NCI-H1048 (cell line): ENCODE results near the gene DMRTC2.

Experiments used
- DNase-seq: peaks from one replicate; lab custom pipeline; 2025; lab: John Stamatoyannopoulos, UW

The DMRTC2 gene

DNA sequence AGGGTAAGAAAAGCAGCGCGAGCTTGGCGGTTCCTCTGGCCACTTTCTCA, at the start of gene DMRTC2:
Gene DMRTC2, plus strand, starts transcription at position 42 of the 50 bp plus-strand sequence. CDS start 2,387 bp downstream, outside the sequence.
- no peak for DNase-seq

DNA sequence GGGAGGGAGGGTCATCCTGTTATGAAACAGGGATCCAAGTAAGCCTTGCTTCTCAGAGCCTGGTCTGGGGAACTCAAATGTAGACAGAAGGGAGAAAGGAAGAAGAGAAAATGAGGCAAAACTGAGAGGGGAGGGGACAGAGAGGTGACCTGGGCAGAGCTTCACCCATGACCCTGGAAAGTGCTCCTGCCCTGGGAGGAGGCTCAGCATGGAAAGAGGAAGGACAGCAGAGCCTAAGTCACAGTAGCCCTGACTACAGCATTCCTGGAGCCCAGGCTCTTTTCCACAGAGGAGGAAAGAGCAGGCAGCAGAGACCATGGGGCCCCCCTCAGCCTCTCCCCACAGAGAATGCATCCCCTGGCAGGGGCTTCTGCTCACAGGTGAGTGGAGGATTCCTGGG, 48.5 kb upstream of the DMRTC2 start, which contains the start of gene CEACAM3:
Gene CEACAM3, plus strand, starts transcription at position 226 of the 400 bp plus-strand sequence. Its CDS starts 91 bp downstream, at position 317.
- no peak for DNase-seq

DNA sequence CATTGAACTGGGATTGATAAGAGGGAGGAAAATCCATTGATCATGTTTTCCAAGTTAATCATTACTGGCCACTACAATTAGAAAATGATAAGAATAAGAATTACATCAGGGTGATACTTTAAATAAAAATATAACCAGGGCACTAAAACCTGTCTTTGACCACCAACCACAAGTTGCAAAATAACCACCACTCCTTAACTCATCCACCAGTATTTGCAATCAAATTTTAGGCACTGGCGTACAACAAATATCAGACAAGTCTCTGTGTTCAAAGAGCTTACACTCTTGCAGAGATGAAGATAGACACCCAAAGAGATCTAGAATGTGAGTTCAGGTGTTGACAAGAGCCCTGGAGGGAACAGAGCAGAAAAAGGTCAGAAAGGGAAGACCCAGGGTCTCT, 47.9 kb upstream of the DMRTC2 start:
- no peak for DNase-seq

DNA sequence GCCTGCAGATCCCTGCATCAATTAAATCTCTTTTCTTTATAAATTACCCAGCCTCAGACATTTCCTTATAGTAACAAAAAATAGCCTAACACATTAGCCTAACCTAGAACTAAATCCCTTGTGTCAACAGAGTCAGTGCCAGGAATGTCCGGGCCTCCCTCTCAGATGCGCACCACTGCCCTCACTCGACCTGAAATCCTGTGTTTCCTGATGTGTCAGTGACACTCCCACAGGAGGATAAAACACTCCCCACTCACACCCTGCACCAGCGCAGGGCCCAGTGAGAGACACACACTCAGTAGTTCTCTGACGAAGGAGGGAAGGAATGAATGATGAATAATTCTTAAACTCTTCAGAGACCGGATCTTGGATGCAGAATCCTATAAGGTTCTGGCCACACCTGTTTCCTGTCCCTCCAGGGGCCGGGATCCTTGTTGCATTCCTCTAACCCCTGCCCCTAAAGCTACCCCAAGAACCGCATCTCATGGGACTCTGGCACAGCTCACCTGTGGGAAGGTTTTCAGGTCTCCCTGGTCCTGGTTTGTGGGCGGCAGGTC, 45.3 kb upstream of the DMRTC2 start:
- DNase-seq, result no peak

DNA sequence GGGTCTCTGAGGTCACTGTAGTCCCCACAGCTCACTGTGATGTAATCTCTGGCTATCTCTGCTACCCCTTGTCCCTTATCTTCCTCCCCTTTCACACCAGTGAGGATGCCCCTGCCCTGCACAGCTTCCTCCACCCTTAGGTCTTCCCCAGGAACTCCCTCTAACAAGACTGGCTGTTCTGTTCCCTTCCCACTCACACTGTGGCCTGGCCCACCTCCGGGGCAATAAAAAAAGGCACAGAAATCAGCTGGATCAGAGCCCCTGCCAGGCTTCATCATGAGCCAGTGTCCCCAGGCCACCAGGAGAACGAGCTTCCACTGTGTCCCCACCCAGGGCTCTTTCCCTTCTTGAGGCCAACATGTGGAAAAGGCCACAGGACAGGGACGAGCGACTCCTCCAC, 43.8 kb upstream of the DMRTC2 start:
- DNase-seq, result no peak

DNA sequence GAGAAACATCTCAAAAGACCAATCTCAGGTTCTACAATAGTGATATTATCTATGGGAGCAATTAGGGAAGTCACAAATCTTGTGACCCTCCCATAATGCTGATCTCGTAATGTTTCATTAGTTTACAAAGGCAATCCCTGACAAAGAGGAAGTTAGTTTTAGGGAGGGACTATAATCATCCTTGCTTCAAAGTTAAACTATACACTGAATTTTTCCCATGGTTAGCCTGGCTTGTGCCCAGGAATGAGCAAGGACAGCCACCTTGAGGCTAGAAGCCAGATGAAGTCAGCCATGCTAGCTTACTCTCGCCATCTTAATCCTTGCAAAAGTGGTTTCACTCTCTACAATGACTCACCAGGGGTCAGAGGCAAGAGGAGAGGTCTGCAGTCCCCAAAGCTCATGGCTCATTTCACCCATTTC, 43.0 kb upstream of the DMRTC2 start:
- no peak for DNase-seq

DNA sequence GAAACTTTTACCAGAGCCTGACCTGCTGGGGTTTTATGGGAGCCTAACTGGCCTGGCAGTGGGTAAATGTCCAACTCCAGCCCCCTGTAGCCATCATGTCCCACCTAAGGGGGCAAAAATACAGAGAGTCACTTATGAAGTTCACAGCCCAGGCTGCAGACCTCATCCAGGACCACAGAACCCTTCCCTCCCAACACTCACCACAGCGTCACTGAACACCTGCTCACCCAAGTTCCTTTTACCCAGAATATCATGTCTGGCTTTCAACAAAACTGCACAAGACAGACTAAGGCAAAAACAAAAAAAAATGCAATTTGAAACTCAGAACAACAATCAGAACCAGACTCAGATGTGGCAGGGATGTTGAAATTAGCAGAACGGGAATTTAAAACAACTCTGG, 42.1 kb upstream of the DMRTC2 start:
- DNase-seq, result no peak

DNA sequence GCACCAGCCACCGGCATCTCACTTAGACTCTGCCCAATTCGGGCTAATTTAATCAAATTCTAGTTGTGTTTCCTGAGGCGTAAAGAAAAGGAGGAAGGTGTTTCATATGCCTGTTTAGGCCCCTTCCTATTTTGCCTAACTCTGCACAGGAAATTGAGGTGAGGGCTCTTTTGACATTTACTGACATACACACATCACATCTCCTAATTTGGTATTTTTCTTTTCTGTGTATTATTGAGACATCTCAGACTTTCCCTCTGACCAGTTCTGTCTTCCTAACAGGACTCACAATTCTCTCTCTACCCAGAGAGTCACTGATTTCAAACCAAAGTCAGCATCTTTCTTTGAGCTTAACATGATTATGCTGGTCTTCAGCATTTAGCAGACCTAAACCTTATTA, 40.5 kb upstream of the DMRTC2 start:
- no peak for DNase-seq

DNA sequence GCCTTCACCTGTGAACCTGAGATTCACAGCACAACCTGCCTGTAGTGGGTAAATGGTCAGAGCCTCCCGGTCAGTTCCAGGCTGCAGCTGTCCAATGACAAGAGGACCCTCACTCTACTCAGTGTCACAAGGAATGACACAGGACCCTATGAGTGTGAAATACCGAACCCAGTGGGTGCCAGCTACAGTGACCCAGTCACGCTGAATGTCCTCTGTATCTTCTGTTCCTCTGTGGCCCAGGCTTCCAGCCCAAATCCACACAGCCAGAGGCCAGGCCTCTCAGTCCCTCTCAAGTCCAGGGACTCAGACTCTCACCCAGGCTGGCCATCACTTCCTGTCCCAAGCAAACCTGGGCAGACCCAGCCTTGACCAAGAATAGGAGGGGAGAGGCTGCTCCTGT, 37.7 kb upstream of the DMRTC2 start:
- no peak for DNase-seq

DNA sequence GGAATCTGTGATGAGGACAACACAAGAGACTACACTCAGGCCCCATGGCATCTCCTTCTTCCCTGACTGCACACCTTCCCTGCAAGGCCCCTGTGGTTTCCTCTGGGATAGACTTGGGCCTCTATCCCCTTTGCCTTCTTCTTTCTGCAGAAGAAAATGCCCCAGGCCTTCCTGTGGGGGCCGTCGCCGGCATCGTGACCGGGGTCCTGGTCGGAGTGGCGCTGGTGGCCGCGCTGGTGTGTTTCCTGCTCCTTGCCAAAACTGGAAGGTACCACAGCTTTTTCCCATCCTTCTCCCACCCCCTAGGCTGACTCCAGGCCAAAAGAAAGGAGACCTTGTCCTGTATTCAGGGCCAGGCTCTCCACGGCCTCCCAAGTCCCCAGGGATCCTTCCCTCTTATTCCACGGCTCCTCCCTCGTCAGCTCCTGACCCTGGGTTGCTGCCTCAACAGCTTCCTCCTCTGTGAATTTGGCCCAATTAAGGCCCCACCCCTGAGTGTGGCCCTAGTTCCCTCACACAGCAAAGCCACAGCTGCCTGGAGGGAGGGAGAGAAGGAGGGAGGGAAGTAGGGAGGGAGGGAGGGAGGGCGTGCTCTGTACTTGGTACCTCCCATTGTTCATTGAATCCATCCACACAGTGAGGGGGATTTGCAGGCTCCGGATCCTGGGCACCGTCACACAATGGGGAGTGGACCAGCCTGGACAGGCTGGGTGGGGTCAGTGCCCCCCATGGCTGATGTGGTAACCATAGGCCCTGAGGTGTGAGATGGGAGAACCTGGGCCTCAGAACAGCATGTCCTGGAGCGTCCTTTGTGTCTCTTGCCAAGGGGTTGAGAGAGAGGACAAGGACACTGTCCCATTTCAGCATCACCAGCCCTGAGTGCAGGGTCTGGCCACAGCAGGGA, 35.9 kb upstream of the DMRTC2 start:
- no peak for DNase-seq

DNA sequence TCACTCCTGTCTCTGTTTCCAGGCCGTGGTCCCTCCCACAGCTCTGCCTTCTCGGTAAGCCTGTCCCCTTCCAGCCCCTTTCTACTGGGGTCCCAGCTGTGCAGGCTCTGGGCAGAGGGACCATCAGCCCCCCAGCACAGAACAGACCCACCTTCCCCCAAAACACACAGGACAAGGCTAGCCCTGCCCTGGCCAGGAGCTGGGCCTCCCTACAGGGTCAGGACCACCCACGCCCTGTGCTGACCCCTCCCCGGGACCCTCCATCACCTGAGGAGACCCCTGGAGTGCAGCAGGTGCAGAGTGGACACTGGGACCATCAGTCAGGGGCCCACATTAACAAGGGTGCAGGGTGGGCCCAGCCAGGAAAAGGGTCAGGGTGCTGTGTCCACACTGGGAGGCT, 34.5 kb upstream of the DMRTC2 start:
- no peak for DNase-seq

DNA sequence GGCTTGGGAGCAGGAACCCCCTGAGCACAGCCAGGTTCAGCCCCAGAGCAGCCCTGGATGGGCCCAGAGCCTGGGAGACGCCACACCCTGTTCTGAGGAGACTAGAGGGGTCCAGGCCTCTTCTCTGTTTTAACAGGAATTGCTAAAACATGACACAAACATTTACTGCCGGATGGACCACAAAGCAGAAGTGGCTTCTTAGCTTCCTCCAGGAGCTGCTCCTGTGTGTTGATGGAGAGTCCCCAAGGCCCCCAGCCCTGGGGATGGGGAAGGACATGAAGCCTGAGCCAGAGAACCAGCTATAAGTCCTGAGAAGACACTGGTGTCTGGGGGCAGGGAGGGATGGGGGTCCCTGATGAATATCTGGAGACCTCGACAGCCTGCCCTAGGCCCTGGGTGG, 33.8 kb upstream of the DMRTC2 start:
- no peak for DNase-seq

DNA sequence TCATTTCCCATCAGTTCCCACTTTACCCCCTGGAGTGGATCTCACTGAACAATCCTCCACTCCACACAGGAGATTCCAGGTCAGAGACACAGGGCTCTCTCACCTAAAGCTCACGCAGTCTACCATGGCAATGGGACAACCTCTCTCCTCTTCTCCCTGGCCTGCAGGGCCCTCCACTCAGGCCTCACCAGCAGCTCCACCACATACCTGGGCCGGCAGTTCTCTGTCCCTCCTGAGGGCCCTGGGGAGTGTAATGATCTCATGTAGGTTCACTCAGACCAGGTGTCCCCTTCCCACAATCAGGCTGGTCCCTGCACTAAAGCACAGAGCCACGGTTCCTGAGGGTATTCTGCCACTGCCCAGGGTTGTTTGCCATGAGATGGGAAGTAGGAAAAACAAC, 32.9 kb upstream of the DMRTC2 start:
- DNase-seq, result no peak

DNA sequence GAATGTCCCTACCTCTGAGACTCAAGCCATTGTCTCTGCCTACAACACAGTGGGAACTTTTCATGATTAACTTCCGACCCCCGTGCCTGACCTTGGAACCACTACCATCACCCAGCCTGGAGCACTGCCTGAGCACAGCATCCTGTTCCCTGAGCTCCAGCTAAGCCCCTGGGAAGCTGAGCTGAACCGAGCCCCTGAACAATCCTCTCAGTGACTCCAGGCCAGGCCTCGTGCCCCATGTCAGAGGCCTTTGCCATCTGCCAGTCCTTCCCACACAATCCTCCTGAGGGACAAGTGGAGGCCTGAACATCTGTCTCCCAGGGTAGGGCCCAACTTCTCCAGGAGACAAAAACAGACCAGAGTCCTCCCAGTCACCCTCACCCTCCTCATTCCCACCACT, 30.9 kb upstream of the DMRTC2 start:
- DNase-seq, result no peak

DNA sequence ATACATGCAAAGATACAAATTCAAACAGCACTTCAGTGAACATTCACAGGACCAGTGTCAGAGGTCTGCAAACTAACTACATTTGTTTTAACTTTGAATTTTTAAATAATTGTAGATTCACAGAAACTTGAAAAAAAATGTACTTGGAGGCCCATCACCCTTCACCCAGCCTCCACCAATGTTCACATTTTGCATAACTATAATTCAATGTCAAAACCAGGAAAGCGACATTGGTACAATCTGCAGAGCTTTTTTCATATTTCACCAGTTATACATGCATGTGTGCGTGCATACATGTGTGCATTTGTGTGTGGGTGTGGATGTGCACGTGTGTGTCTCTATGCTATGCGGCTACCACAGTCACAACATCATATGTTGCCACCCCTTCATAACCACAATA, 29.5 kb upstream of the DMRTC2 start:
- no peak for DNase-seq

DNA sequence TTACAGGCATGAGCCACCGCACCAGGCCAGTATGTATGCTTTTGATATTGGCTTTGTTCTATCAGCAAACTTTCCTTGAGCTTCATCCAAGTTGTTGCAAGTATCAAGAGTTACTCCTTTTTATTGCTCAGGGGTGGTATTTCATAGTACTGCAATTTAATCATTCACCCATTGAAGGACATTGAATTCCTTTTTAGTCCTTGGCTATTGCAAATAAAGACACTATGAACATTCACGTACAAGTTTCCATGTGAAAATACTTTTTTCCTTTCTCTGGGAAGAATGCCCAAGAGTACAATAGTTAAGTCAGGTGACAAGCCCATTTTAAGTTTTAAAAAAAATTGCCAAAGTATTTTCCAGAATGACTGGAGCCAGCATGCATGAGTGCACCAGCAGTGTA, 28.1 kb upstream of the DMRTC2 start:
- no peak for DNase-seq

DNA sequence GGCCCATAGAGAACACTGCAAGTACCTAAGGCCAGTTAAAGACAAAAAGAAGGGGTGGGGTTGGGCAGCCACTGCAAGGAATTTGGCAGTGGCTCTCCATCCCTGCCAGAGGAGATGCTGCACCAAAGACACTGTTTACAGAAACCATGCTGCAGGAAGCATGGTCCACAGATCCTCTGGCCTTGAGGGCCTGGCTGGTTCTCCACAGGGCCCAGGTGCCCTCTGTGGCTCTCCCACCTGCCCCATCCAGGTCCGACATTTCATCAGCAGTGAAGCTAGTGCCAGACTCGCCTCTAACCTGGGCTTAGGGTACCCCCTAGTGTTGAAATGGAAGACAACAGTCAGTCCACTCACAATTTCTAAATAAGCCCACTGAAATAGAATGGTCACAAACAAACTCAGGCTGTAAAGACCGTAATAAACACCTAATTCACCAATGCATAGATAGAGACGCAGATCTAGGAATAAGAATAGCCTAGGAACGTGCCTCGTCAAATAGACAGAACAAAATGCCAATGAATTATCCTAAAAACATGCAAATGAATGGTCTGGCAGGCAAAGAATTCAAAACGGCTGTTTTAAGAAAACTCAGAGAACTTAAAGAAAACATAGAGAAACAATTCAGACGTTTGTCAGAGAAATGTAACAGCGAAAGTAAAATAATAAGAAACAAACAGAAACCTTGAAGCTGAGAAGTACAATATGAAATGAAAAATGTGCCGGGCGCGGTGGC, 23.7 kb upstream of the DMRTC2 start:
- DNase-seq, result no peak

DNA sequence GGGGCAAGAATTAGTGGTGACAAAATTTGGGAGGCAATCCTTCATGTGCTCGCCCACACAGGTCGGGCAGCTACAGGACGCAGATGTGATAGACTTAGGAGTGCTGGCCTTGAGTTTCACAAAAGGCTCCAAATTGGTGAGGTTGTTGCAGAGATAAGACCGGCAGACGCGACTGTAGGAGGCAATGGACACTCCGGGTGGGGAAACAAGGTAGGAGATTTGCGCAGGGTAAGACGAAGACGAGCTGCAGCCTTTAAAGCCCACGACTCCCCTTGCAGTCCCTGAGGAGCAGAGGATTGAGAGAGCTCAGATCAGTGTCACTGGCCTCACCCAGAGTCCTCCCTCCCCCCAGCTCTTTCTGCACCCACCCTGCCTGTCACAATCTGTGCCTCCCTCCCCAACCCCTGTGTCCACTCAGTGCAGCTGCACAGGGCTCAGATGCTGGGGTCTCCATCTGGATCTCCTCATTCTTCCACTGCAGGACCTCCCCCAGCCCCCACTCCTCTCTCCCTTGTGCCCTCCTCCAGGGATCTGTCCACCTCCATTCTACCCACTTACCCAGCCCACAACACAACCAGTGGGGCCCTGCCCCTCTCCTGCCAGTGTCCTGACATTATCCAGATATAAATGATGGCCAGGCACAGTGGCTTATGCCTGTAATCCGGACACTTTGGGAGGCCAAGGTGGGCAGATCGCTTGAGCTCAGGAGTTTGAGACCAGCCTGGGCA, 6.7 kb upstream of the DMRTC2 start:
- no peak for DNase-seq

DNA sequence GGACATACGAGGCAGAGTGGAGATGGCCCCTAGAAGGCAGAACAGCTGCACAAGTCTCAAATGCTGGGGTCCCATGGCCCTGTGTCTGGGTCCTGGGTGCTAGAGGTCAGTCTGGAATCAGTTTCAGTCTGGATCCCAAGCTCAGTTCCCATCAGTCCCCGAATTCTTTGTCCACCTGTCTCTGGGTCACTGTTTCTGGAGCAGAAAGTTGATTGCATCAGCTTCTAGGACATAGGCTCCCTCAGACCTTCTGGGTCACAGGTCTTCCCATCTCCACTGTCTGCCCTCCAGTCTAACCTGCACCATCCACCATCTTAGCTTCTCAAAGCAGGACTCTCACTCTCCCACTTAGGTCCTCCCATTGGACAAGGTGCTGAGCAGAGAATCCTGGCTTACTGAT, 5.6 kb upstream of the DMRTC2 start:
- no peak for DNase-seq

DNA sequence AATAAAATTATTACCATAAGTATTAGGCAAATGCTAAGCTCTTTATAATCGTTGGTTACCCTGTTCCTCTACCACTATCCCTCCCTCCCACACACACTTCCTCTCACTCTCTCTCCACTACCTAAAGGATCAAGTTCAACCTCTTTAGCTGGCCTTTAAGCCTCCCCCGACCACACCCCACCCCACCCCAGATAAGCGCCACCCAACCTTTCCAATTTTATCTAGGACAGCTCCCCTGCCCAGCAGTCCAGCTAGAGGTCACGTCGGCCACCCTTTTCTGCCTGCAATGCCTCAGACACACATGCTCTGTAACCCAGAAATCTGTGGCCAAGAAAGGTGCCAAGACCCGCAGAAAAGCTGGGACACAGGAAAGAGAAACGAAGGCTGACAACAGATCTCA, 1.5 kb upstream of the DMRTC2 start:
- no peak for DNase-seq

DNA sequence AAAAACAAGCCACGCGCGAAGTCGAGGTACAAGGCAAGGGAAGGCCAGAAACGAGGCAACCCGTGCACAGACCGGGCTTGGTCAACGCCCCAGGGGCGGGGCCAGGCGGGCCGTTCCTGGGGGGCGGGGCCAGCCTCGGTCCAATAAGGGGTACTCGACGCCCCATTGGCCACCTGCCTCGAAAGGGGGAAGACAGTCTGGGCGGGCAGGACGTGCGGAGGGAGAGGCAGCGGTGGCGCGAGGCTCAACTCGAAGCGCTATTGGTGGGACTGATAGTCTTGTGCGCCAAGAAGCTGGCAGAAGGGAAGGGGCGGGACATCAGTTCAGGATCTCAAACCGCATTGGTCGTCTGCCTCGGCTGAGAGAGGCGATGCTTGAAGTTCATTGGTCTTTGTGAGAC, 241 bp upstream of the DMRTC2 start, which contains the start of gene LYPD4:
Gene LYPD4, minus strand, starts transcription at position 83 of the 400 bp plus-strand sequence. CDS start 5,398 bp downstream, outside the sequence.
- no peak for DNase-seq

DNA sequence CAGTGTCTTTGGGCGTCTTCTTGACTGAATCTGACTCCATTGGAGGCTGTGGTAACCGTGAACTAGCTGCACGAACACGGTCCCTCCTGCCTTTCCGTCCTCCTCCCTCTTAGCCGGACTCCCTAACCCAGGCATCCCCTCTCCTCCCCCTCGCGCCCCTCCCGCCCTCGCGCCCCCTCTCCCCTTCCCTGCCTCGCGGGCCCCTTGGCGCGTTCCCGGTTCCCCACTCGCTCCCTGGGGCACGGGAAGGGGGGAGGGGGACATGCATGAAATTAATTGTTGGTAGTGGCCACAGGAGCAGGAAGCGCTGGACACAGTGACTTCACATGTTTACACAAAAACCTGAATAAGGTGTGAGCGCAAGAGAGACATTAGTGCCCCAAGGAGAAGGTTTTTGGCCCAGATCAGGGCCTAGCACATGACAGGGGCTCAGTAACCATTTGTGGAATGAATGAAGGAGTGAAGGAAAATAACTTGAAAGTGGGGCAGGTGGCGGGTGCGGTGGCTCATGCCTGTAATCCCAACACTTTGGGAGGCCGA, 279 bp downstream of the DMRTC2 start:
- no peak for DNase-seq
